Hepatocyte (in vitro differentiated cells): ENCODE data around the gene ALKBH7.

Source experiments
- EZH2 ChIP-seq: fragments of 200-600 bp; sonication (generic); IDR thresholded peaks from 2 replicates; pipeline ENCODE4 v1.6.1; 2016; ENCODE audit warnings: antibody characterized with exemption, mild to moderate bottlenecking, borderline replicate concordance
- EZH2phosphoT487 ChIP-seq: fragments of 200-600 bp; sonication (generic); IDR thresholded peaks from one replicate; pipeline ENCODE4 v1.6.1; 2018; ENCODE audit warnings: antibody characterized with exemption, mild to moderate bottlenecking, low read depth, moderate library complexity; ENCODE audit not compliant: unreplicated experiment, severe bottlenecking
- TF ChIP-seq, protein P1 (sequence below): fragments of 200-600 bp; sonication (generic); IDR thresholded peaks from 2 replicates; pipeline ENCODE4 v1.5.1; 2016; ENCODE audit warnings: antibody characterized with exemption, mild to moderate bottlenecking; ENCODE audit not compliant: poor library complexity

DNA sequence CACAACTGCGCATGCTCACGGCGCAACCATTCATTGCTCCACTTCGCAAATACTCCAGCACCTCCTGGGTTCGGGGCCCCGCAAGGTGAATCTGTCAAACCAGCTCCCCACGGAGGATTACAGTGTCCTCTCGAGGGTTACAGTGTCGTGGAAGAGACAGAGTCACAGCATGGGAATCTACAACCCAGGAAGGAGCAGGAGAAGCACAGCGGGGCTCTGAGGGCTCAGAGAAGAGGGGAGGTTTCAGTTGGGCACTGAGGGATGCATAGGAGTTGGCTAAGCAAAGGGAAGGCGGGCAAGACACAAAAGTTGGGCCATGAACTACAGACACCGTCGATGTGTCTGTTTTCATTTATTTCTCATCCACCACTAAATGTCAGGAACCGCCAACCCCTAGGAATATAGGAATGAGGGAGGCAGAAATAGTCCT, 21.4 kb downstream of the ALKBH7 start:
- TF ChIP-seq EZH2phosphoT487: no peak
- TF ChIP-seq, protein P1, sequence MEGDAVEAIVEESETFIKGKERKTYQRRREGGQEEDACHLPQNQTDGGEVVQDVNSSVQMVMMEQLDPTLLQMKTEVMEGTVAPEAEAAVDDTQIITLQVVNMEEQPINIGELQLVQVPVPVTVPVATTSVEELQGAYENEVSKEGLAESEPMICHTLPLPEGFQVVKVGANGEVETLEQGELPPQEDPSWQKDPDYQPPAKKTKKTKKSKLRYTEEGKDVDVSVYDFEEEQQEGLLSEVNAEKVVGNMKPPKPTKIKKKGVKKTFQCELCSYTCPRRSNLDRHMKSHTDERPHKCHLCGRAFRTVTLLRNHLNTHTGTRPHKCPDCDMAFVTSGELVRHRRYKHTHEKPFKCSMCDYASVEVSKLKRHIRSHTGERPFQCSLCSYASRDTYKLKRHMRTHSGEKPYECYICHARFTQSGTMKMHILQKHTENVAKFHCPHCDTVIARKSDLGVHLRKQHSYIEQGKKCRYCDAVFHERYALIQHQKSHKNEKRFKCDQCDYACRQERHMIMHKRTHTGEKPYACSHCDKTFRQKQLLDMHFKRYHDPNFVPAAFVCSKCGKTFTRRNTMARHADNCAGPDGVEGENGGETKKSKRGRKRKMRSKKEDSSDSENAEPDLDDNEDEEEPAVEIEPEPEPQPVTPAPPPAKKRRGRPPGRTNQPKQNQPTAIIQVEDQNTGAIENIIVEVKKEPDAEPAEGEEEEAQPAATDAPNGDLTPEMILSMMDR: no peak
- TF ChIP-seq EZH2: no peak
